Psoas muscle (tissue), 8 donors: ENCODE results near the gene MTX1. TPM values are rescaled to one million over a fixed set of nuclear protein-coding genes. Genes with fewer than 3 reads are reported as not detected.

ENCODE experiments used
- ATAC-seq, 4 donors: fragments of 200-7000 bp; cut with Tn5 transposase; one replicate each; pipeline ENCODE4 v1.9.1; 2020; ENCODE audit warnings: moderate library complexity in 3 of 4, mild to moderate bottlenecking in 2 of 4
- DNase-seq, 2 donors: peaks; one replicate each; pipeline ENCODE4 v3.0.0-alpha.2; 2020
- H3K27ac ChIP-seq: fragments of 200-600 bp; one replicate; pipeline ENCODE4 v1.8.0; 2022
- H3K27me3 ChIP-seq, 3 donors: fragments of 200-600 bp in 1 of 3; one replicate each; pipeline versions ENCODE4 v1.6.1 to v1.8.0; 2013 to 2022; ENCODE audit warnings: low read length in 2 of 3, mild to moderate bottlenecking in 2 of 3, moderate library complexity in 1 of 3; ENCODE audit not compliant: insufficient read depth in 3 of 3
- H3K36me3 ChIP-seq, 2 donors: fragments of 200-600 bp in 1 of 2; one replicate each; pipeline versions ENCODE4 v1.6.1 to v1.8.0; 2013 to 2022; ENCODE audit warnings: low read depth in 1 of 2, mild to moderate bottlenecking in 1 of 2, moderate library complexity in 1 of 2; ENCODE audit not compliant: insufficient read depth in 1 of 2
- H3K4me1 ChIP-seq: fragments of 200-600 bp; one replicate; pipeline ENCODE4 v1.8.0; 2022
- H3K4me3 ChIP-seq: fragments of 200-600 bp; one replicate; pipeline ENCODE4 v1.8.0; 2022; ENCODE audit warnings: mild to moderate bottlenecking
- H3K9me3 ChIP-seq: fragments of 200-600 bp; one replicate; pipeline ENCODE4 v1.8.0; 2022
- CTCF ChIP-seq: fragments of 200-600 bp; IDR thresholded peaks from one replicate; pipeline ENCODE4 v1.8.0; 2022; ENCODE audit warnings: antibody characterized with exemption
- WGBS, 3 donors: extraction: QIAGEN DNeasy Blood & Tissue Kit; methylation state at CpG; one replicate each; pipeline versions ENCODE4 v1.1.6 to v1.1.7; 2013; 5-methylcytosine and 5-hydroxymethylcytosine counted together
- intact Hi-C, 2 donors: fragments of 100-400 bp; cut with DNase I; formaldehyde crosslinking; loops; one replicate each; pipeline versions ENCODE4 v1.11.0 to v1.14.2; 2022
- polyA plus RNA-seq, 3 donors: library from polyadenylated mRNA; stranded (reverse); fragments of 200-250 nt; gene quantifications; one replicate each; pipeline ENCODE4 v1.2.3, GENCODE V29; 2013
- total RNA-seq, 4 donors: library from RNA; stranded (reverse); fragmentation: NEBNext Ultra II Directional in 2 of 4; extraction: Animal tissue kit (Norgen Biotek cat#: 25700) in 2 of 4; gene quantifications; one replicate each; pipeline versions ENCODE4 v1.2.1 to v1.2.4, GENCODE V29; 2021 to 2023
- donor health status: healthy with polysubstance abuse.
- donor health status: DM: no; HTN: no; CAD: no; lungs with moderate emphysema.
- donor health status: Bipolar disorder and iron deficiency.
- donor health status: healthy.
- donor health status: DM: yes; HTN: yes; CAD: no.
- donor health status: DM: no; HTN: no; CAD: no.
- donor health status: DM: no; HTN: no; CAD: no.
- donor health status: DM: yes; HTN: yes; CAD: no.

MTX1 gene
- total and polyA plus RNA-seq, 7 donors: 8.1 to 47.1 (median 17.7) TPM

- Histone ChIP-seq H3K36me3 (no peaks in the 10 kb centered on the region), H3K4me3 (no peak overlapping the region), H3K9me3 (no peaks in the 10 kb centered on the region), H3K27ac (peak overlapping the region; percentile 71), H3K4me1 (peaks cover 21% of the 10 kb centered on the region), H3K27me3 (no peaks in the 10 kb centered on the region)
- 60 to 74% (median 67%) methylated on average over 20 of the region's 20 CpGs for WGBS, 3 donors
- peak; percentile 70 to 86 for DNase-seq
- ATAC-seq: peak; percentile 63 to 76 (median 71)
- intact Hi-C loops: no loop called here
- TF ChIP-seq CTCF: no peak
These were observed 11.4 kb upstream of the MTX1 start for GRCh38 chr1:155196893-155197638.

- Histone ChIP-seq H3K27me3 (no peaks in the 10 kb centered on the region), H3K4me3 (no peak overlapping the region), H3K27ac (peak overlapping the region; percentile 71), H3K36me3 (no peaks in the 10 kb centered on the region), H3K4me1 (peaks cover 20% of the 10 kb centered on the region), H3K9me3 (no peaks in the 10 kb centered on the region)
- WGBS, 3 donors: 88 to 89% (median 89%) methylated on average over 15 of the region's 15 CpGs
- no peak for TF ChIP-seq CTCF
- ATAC-seq (no peak), DNase-seq (peak in 1 of 2 donors; percentile 26)
- intact Hi-C loops: no loop called here
These were observed 10.5 kb upstream of the MTX1 start for GRCh38 chr1:155197901-155198546.

GRCh38 chr1:155198547-155198906 is 10.0 kb upstream of the MTX1 start:
- no peak for TF ChIP-seq CTCF
- no peaks in the 10 kb centered on the region for H3K27me3 ChIP-seq
- no peaks in the 10 kb centered on the region for H3K36me3 ChIP-seq
- H3K4me3 ChIP-seq: no peak overlapping the region
- H3K27ac ChIP-seq: no peak overlapping the region
- 94 to 98% (median 97%) methylated on average over 3 of the region's 3 CpGs for WGBS, 3 donors
- peaks cover 17% of the 10 kb centered on the region for H3K4me1 ChIP-seq
- intact Hi-C loops: no loop called here
- no peaks in the 10 kb centered on the region for H3K9me3 ChIP-seq
- peak in 1 of 2 donors; percentile 22 for DNase-seq
- ATAC-seq: no peak

GRCh38 chr1:155199792-155200191 is 8.7 kb upstream of the MTX1 start:
- H3K27ac ChIP-seq: no peak overlapping the region
- intact Hi-C loops: no loop called here
- H3K9me3 ChIP-seq: no peaks in the 10 kb centered on the region
- 87 to 95% (median 88%) methylated on average over 4 of the region's 4 CpGs for WGBS, 3 donors
- no peak for TF ChIP-seq CTCF
- no peaks in the 10 kb centered on the region for H3K27me3 ChIP-seq
- H3K4me1 ChIP-seq: peaks cover 7% of the 10 kb centered on the region
- H3K4me3 ChIP-seq: no peak overlapping the region
- ATAC-seq (no peak), DNase-seq (no peak)
- no peaks in the 10 kb centered on the region for H3K36me3 ChIP-seq
